SU-DHL-6 (cell line): ENCODE data around the gene TYW1B.
"Not testable (repeated sequence)": the region's sequence is repeated elsewhere in the genome, so short reads cannot be mapped to it uniquely, and the experiment has no call there.

Experiments
- EZH2phosphoT487 ChIP-seq: fragments of 200-600 bp; sonication (generic), shearing (Covaris generic); conservative IDR thresholded peaks from 2 replicates; pipeline ENCODE4 v1.6.1; 2018; ENCODE audit warnings: mild to moderate bottlenecking, antibody characterized with exemption, low read length, moderate library complexity, mixed read lengths
- TF ChIP-seq, protein P1 (sequence below): fragments of 200-600 bp; sonication (generic); IDR thresholded peaks from one replicate; pipeline ENCODE4 v1.5.1; 2017; ENCODE audit warnings: antibody characterized with exemption, mild to moderate bottlenecking, low read length, moderate library complexity; ENCODE audit not compliant: insufficient read depth, poor library complexity, severe bottlenecking

DNA sequence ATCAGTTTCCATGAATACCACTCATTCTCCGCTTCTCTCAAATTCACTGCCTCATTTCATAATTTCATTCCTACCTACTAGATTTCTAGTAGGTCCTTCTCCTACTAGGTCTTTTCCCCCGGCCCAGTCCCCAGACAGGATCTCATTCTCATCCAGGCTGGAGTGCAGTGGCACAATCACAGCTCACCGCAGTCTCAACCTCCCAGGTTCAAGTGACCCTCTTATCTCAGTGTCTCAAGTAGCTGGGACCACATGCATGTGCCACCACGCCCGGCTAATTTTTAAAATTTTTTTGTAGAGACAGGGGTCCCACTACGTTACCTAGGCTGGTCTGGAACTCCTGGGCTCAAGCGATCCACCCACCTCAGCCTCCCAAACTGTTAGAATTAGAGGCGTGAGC is 132.5 kb downstream of the TYW1B start:
- TF ChIP-seq, protein P1, sequence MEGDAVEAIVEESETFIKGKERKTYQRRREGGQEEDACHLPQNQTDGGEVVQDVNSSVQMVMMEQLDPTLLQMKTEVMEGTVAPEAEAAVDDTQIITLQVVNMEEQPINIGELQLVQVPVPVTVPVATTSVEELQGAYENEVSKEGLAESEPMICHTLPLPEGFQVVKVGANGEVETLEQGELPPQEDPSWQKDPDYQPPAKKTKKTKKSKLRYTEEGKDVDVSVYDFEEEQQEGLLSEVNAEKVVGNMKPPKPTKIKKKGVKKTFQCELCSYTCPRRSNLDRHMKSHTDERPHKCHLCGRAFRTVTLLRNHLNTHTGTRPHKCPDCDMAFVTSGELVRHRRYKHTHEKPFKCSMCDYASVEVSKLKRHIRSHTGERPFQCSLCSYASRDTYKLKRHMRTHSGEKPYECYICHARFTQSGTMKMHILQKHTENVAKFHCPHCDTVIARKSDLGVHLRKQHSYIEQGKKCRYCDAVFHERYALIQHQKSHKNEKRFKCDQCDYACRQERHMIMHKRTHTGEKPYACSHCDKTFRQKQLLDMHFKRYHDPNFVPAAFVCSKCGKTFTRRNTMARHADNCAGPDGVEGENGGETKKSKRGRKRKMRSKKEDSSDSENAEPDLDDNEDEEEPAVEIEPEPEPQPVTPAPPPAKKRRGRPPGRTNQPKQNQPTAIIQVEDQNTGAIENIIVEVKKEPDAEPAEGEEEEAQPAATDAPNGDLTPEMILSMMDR, result not testable (repeated sequence)
- TF ChIP-seq EZH2phosphoT487, result not testable (repeated sequence)
